HepG2 (cell line): Measurements from ENCODE around the gene NEAT1. TPM values are rescaled to one million over a fixed set of nuclear protein-coding genes. Genes with fewer than 3 reads are reported as not detected.

Source experiments
- BCLAF1 ChIP-seq: fragments of 450-650 bp; IDR thresholded peaks from 2 replicates; pipeline ENCODE4 v1.6.1; 2017; ENCODE audit warnings: mild to moderate bottlenecking
- ELF3 ChIP-seq: IDR thresholded peaks from 2 replicates; pipeline ENCODE4 v1.6.1; 2016; ENCODE audit warnings: missing genetic modification reagents, missing compliant biosample characterization
- EZH2 ChIP-seq: conservative IDR thresholded peaks from 2 replicates; pipeline ENCODE4 v1.6.1; 2012; ENCODE audit warnings: mild to moderate bottlenecking, low read depth, low read length, moderate library complexity
- GLMP ChIP-seq: sonication (generic); formaldehyde crosslinking; IDR thresholded peaks from 2 replicates; pipeline ENCODE4 v1.9.0; 2021; ENCODE audit warnings: missing genetic modification reagents, mild to moderate bottlenecking, borderline replicate concordance
- HDAC2 ChIP-seq: sonication (generic); formaldehyde crosslinking; IDR thresholded peaks from 2 replicates; pipeline ENCODE4 v1.4.0; 2020; ENCODE audit warnings: missing genetic modification reagents
- HOXD1 ChIP-seq: sonication (generic); formaldehyde crosslinking; IDR thresholded peaks from 2 replicates; pipeline ENCODE4 v1.5.0; 2020; ENCODE audit warnings: missing genetic modification reagents
- IKZF5 ChIP-seq: IDR thresholded peaks from 2 replicates; pipeline ENCODE4 v1.6.1; 2018; ENCODE audit warnings: missing genetic modification reagents, mild to moderate bottlenecking, missing compliant biosample characterization
- JUNB ChIP-seq: sonication (generic); formaldehyde crosslinking; IDR thresholded peaks from 2 replicates; pipeline ENCODE4 v1.8.0; 2022; ENCODE audit warnings: missing genetic modification reagents, mild to moderate bottlenecking, borderline replicate concordance
- KAT7 ChIP-seq: IDR thresholded peaks from 2 replicates; pipeline ENCODE4 v1.6.1; 2018; ENCODE audit warnings: borderline replicate concordance, missing compliant biosample characterization
- KMT2B ChIP-seq: IDR thresholded peaks from 2 replicates; pipeline ENCODE4 v1.6.1; 2016; ENCODE audit warnings: missing genetic modification reagents, missing compliant biosample characterization
- MED8 ChIP-seq: sonication (generic); formaldehyde crosslinking; IDR thresholded peaks from 2 replicates; pipeline ENCODE4 v1.8.1; 2023; ENCODE audit warnings: mild to moderate bottlenecking, missing genetic modification reagents; ENCODE audit not compliant: insufficient replicate concordance
- ZBTB37 ChIP-seq: sonication (generic); formaldehyde crosslinking; IDR thresholded peaks from 2 replicates; pipeline ENCODE4 v1.4.0; 2020; ENCODE audit warnings: mild to moderate bottlenecking, missing genetic modification reagents
- ZFP36 ChIP-seq: fragments of 150-350 bp; IDR thresholded peaks from 2 replicates; pipeline ENCODE4 v1.6.1; 2018; ENCODE audit warnings: borderline replicate concordance, low read length, low read depth; ENCODE audit not compliant: partially characterized antibody
- ZNF276 ChIP-seq: sonication (generic); formaldehyde crosslinking; IDR thresholded peaks from 2 replicates; pipeline ENCODE4 v1.4.0; 2020; ENCODE audit warnings: mild to moderate bottlenecking, low read depth, missing genetic modification reagents
- ZNF557 ChIP-seq: sonication (generic); formaldehyde crosslinking; IDR thresholded peaks from 2 replicates; pipeline ENCODE4 v1.4.0; 2020; ENCODE audit warnings: missing genetic modification reagents
- ZNF740 ChIP-seq: sonication (generic); formaldehyde crosslinking; IDR thresholded peaks from 2 replicates; pipeline ENCODE4 v1.4.0; 2020; ENCODE audit warnings: missing genetic modification reagents
- ZNF777 ChIP-seq: sonication (generic); formaldehyde crosslinking; IDR thresholded peaks from 2 replicates; pipeline ENCODE4 v1.4.0; 2020; ENCODE audit warnings: missing genetic modification reagents
- ZNF788 ChIP-seq: sonication (generic); formaldehyde crosslinking; IDR thresholded peaks from 2 replicates; pipeline ENCODE4 v1.5.0; 2020; ENCODE audit warnings: mild to moderate bottlenecking, missing genetic modification reagents, borderline replicate concordance
- polyA plus RNA-seq, 8 experiments: library from polyadenylated mRNA; depleted of rRNA in 3 of 8; stranded (reverse) in 7 of 8; unstranded in 1 of 8; fragments of >200 nt; fragmentation: Illumina TruSeq in 4 of 8; extraction: Trizol in 4 of 8; gene quantifications; 2 replicates each; pipeline versions ENCODE4 v1.2.1 to v1.2.3, GENCODE V29; 2011 to 2016; ENCODE audit warnings: low read depth in 4 of 8, missing spikeins in 1 of 8, mixed read lengths in 1 of 8; ENCODE audit not compliant: insufficient read depth in 1 of 8
- total RNA-seq, 5 experiments: library from RNA; depleted of rRNA; stranded (reverse); fragments of >200 nt; fragmentation: Illumina TruSeq; extraction: Trizol; gene quantifications; 2 replicates each; pipeline ENCODE4 v1.2.3, GENCODE V29; 2016; ENCODE audit warnings: low read depth in 1 of 5

The NEAT1 gene
- total and polyA plus RNA-seq, 2 of the 13 experiments (the other 11 are each of a cell fraction or from before 2014, with no cell fraction given), result 20.5 to 41.2 TPM

GRCh38 chr11:65477149-65477965 lies 54.8 kb downstream of the NEAT1 start (continued):
- no peak for TF ChIP-seq ZBTB37 (CRISPR knock-in tag)
- peak; percentile 83; the same call in 1 of the 2 replicates for TF ChIP-seq JUNB
- TF ChIP-seq KAT7 (CRISPR knock-in tag), result 0 out of 2 replicates have a peak, but pooled peaks have one; percentile 23
- TF ChIP-seq EZH2, result no peak
- peak; percentile 89 for TF ChIP-seq MED8 (CRISPR knock-in tag)
- no peak for TF ChIP-seq GLMP (CRISPR knock-in tag)
- TF ChIP-seq ZNF557 (CRISPR knock-in tag), result 0 out of 2 replicates have a peak, but pooled peaks have one; percentile 59
- TF ChIP-seq ZNF777 (CRISPR knock-in tag), result no peak; the same call in 1 of the 2 replicates
- TF ChIP-seq ZNF788 (CRISPR knock-in tag), result peak; percentile 95; the same call in 1 of the 2 replicates
- TF ChIP-seq BCLAF1, result no peak
- TF ChIP-seq IKZF5 (CRISPR knock-in tag), result no peak; the same call in none of the 2 replicates
- TF ChIP-seq ZNF740 (CRISPR knock-in tag), result no peak; the same call in 1 of the 2 replicates
- no peak; the same call in none of the 2 replicates for TF ChIP-seq HDAC2
- peak; percentile 64; the same call in 1 of the 2 replicates for TF ChIP-seq ELF3
- TF ChIP-seq ZFP36, result no peak
- peak; percentile 88 for TF ChIP-seq HOXD1 (CRISPR knock-in tag)
- TF ChIP-seq KMT2B, result peak; percentile 64; the same call in 1 of the 2 replicates
- TF ChIP-seq ZNF276 (CRISPR knock-in tag), result no peak; the same call in 1 of the 2 replicates
